DND-41 (cell line): ENCODE data around the gene INPP5F.

Source experiments
- ATAC-seq: fragments of 200-7000 bp; cut with Tn5 transposase; 3 replicates; pipeline ENCODE4 v1.9.1; 2021; ENCODE audit warnings: low read depth; ENCODE audit not compliant: insufficient read depth
- DNase-seq: peaks from one replicate; pipeline ENCODE4 v3.0.0-alpha.2; 2020
- H2AFZ ChIP-seq: 2 replicates; pipeline ENCODE4 v1.6.0; 2012; ENCODE audit warnings: low read depth, low read length
- H3K27ac ChIP-seq: 2 replicates; pipeline ENCODE4 v1.5.1; 2012; ENCODE audit warnings: low read length, inconsistent platforms
- H3K27me3 ChIP-seq: fragments of 200-600 bp; sonication (generic); 2 replicates; pipeline ENCODE4 v1.6.0; 2012; ENCODE audit warnings: low read length, mild to moderate bottlenecking, inconsistent platforms; ENCODE audit not compliant: insufficient read depth, poor library complexity
- H3K36me3 ChIP-seq: 2 replicates; pipeline ENCODE4 v1.5.1; 2012; ENCODE audit warnings: low read length, inconsistent platforms; ENCODE audit not compliant: insufficient read depth
- H3K4me1 ChIP-seq: 2 replicates; pipeline ENCODE4 v1.5.1; 2012; ENCODE audit warnings: mild to moderate bottlenecking, low read length; ENCODE audit not compliant: insufficient read depth
- H3K4me2 ChIP-seq: 2 replicates; pipeline ENCODE4 v1.6.0; 2012; ENCODE audit warnings: mild to moderate bottlenecking, moderate library complexity, low read length, inconsistent platforms; ENCODE audit not compliant: insufficient read depth
- H3K4me3 ChIP-seq, 2 experiments: fragments of 200-600 bp in 1 of 2; shearing (Covaris generic) in 1 of 2; 2 replicates each; pipeline ENCODE4 v1.5.1; 2012 to 2016; ENCODE audit warnings: inconsistent platforms in 2 of 2, low read length in 2 of 2, mild to moderate bottlenecking in 2 of 2, low read depth in 1 of 2, moderate library complexity in 1 of 2
- H3K79me2 ChIP-seq: 2 replicates; pipeline ENCODE4 v1.6.0; 2012; ENCODE audit warnings: low read length, inconsistent platforms; ENCODE audit not compliant: insufficient read depth
- H3K9ac ChIP-seq: 2 replicates; pipeline ENCODE4 v1.6.0; 2012; ENCODE audit warnings: low read depth, mild to moderate bottlenecking, inconsistent platforms, low read length, moderate library complexity
- H3K9me3 ChIP-seq: 2 replicates; pipeline ENCODE4 v1.5.1; 2012; ENCODE audit warnings: low read length, moderate library complexity, mild to moderate bottlenecking, inconsistent platforms; ENCODE audit not compliant: insufficient read depth, severe bottlenecking
- H4K20me1 ChIP-seq: 2 replicates; pipeline ENCODE4 v1.6.0; 2012; ENCODE audit warnings: low read length; ENCODE audit not compliant: insufficient read depth
- CTCF ChIP-seq: IDR thresholded peaks from 2 replicates; pipeline ENCODE4 v1.5.1; 2012; ENCODE audit warnings: borderline replicate concordance, low read length, moderate library complexity, mild to moderate bottlenecking; ENCODE audit not compliant: poor library complexity, severe bottlenecking; ENCODE audit errors: extremely low read depth
- EZH2 ChIP-seq: IDR thresholded peaks from 3 replicates; pipeline ENCODE4 v1.6.1; 2012; ENCODE audit warnings: borderline replicate concordance, low read depth, mild to moderate bottlenecking, moderate library complexity, low read length, inconsistent platforms; ENCODE audit not compliant: severe bottlenecking

Gene INPP5F

GRCh38 chr10:119735451-119735850, 9.6 kb downstream of the INPP5F start:
- Histone ChIP-seq H3K4me2 (no peak overlapping the region), H3K36me3 (no peaks in the 10 kb centered on the region), H3K4me3 (no peak overlapping the region), H3K27ac (no peak overlapping the region), H2AFZ (no peak overlapping the region), H3K27me3 (no peaks in the 10 kb centered on the region), H3K79me2 (peaks cover 3% of the 10 kb centered on the region; the same call in 1 of the 2 replicates), H3K4me1 (no peaks in the 10 kb centered on the region), H3K9me3 (no peaks in the 10 kb centered on the region), H3K9ac (no peak overlapping the region), H4K20me1 (0 out of 2 replicates have a peak, but pooled peaks cover 3% of the 10 kb centered on the region)
- no peak for TF ChIP-seq CTCF
- TF ChIP-seq EZH2 = no peak
- no peak for ATAC-seq
- no peak for DNase-seq

GRCh38 chr10:119736220-119736619, 10.4 kb downstream of the INPP5F start:
- ATAC-seq = no peak
- H3K9me3 ChIP-seq = no peaks in the 10 kb centered on the region

GRCh38 chr10:119737039-119737663, 11.3 kb downstream of the INPP5F start:
- H3K27ac ChIP-seq = no peak overlapping the region
- no peak overlapping the region for H3K4me2 ChIP-seq
- no peak overlapping the region for H3K9ac ChIP-seq
- H3K79me2 ChIP-seq = peaks cover 3% of the 10 kb centered on the region; the same call in 1 of the 2 replicates
- no peaks in the 10 kb centered on the region for H3K4me1 ChIP-seq
- H3K36me3 ChIP-seq = no peaks in the 10 kb centered on the region
- ATAC-seq (peak; percentile 55; the same call in 2 of the 3 replicates), DNase-seq (no peak)
- H3K4me3 ChIP-seq = no peak overlapping the region
- H3K9me3 ChIP-seq = no peaks in the 10 kb centered on the region
- no peak for TF ChIP-seq EZH2
- TF ChIP-seq CTCF = no peak
- no peaks in the 10 kb centered on the region for H3K27me3 ChIP-seq
- H2AFZ ChIP-seq = no peak overlapping the region
- 0 out of 2 replicates have a peak, but pooled peaks cover 3% of the 10 kb centered on the region for H4K20me1 ChIP-seq

More at GRCh38 chr10:119736220-119736619, 10.4 kb downstream of the INPP5F start:
- H3K36me3 ChIP-seq = no peaks in the 10 kb centered on the region
- H3K4me2 ChIP-seq = no peak overlapping the region
- H3K27ac ChIP-seq = no peak overlapping the region
- H3K79me2 ChIP-seq = peaks cover 3% of the 10 kb centered on the region; the same call in 1 of the 2 replicates
- H3K27me3 ChIP-seq = no peaks in the 10 kb centered on the region
- TF ChIP-seq EZH2 = no peak
- TF ChIP-seq CTCF = no peak
- 0 out of 2 replicates have a peak, but pooled peaks cover 3% of the 10 kb centered on the region for H4K20me1 ChIP-seq
- H3K4me1 ChIP-seq = no peaks in the 10 kb centered on the region
- no peak overlapping the region for H3K9ac ChIP-seq
- H3K4me3 ChIP-seq = no peak overlapping the region
- no peak for DNase-seq
- H2AFZ ChIP-seq = no peak overlapping the region
